NCI-H748 (cell line): ENCODE measurements around the gene EN1.

ENCODE experiments used
- DNase-seq: peaks from one replicate; lab custom pipeline; 2025; ENCODE audit not compliant: unreplicated experiment; lab: John Stamatoyannopoulos, UW

The EN1 gene

GRCh38 chr2:118846953-118847761 lies at the start of gene EN1:
EN1 (minus strand) TSS chr2:118847648; CDS start chr2:118847167, 481 bp downstream.
- peak; percentile 43 for DNase-seq

DNA sequence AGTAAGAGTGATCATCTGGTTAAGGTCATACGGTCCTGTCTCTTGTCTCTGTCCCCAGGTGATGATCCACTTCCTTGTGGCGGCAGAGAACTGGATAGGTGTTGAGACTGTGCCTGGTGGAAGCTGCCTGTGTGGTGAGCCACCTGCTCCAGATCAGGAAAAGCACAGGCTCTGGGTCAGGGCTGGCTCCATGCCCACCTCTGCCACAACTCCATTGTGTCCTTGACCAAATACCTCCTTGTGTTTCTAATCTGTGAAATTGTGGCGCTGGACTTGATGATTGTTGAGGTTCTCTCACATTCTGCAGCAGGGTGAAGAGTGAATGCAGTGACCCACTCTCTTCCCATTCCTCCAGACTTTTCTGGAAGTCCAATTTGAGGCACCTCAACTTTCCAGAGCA lies 45.7 kb upstream of the EN1 start:
- DNase-seq: no peak

GRCh38 chr2:118889995-118890394 lies 42.5 kb upstream of the EN1 start:
- no peak for DNase-seq

DNA sequence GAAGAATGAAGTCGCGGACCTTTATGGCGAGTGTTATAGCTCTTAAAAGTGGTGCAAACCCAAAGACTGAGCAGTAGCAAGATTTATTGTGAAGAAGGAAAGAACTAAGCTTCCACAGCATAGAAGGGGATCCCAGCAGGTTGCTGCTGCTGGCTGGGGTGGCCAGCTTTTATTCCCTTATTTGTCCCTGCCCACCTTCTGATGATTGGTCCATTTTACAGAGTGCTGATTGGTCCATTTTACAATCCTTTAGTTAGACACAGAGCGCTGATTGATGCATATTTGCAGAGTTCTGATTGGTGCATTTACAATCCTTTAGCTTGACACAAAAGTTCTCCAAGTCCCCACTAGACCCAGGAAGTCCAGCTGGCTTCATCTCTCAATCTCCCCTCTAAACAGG lies 36.3 kb upstream of the EN1 start:
- DNase-seq: no peak

- peak; percentile 50 for DNase-seq
Observed at GRCh38 chr2:118882693-118883336, 35.4 kb upstream of the EN1 start.

DNA sequence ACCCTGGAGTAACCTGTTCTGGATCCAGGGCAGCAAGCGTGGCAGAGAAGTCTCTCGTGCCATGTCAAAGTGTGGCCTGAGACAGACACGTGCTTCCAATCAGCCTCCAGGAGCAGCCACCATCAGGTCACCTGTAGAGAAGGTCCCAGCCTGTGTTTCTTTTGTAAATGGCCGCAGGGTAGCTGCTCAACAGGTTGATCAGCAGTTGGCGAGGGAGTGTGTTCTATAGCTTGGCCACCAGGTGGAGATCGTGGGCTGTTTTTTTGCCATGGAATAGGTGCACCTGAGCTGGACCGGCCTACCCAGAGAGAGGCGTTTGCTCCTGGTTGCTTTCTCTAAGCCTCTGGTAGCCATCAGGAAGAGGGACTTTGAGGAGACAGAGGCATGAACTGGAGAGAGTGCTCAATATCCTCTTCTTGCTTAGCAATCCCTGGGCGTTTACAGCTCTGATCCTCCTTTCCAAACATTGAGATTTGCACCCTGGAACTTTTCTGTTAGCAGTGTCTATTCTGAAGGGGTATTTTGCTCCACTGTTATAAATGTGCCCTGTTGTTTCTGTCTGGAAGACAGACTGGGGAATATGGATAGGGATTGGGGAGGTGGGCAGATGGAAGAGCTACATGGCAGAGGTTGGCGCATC lies 34.2 kb upstream of the EN1 start:
- DNase-seq: peak; percentile 52

DNA sequence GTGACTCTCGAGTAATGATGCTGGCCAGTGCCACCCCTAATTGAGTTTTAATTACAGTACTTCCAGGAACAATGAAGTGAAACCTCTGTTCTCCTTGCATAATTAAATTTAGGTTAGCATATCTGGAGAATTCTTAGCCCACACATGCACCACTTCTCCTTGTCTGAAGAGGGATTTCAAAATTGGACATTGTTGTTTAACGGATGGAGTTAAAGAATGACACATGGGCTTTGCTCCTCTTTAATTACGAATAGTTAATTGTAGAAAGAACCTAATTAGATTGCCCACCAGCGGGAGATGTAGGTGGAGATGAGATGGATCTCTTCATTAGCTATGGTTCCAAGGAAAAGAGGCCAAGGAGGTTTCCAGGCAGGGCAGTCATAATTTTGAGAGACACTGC lies 33.1 kb upstream of the EN1 start:
- no peak for DNase-seq

- DNase-seq: no peak
Observed at GRCh38 chr2:118878531-118879149, 31.2 kb upstream of the EN1 start.

- DNase-seq: no peak
Observed at GRCh38 chr2:118875318-118875717, 27.9 kb upstream of the EN1 start.

DNA sequence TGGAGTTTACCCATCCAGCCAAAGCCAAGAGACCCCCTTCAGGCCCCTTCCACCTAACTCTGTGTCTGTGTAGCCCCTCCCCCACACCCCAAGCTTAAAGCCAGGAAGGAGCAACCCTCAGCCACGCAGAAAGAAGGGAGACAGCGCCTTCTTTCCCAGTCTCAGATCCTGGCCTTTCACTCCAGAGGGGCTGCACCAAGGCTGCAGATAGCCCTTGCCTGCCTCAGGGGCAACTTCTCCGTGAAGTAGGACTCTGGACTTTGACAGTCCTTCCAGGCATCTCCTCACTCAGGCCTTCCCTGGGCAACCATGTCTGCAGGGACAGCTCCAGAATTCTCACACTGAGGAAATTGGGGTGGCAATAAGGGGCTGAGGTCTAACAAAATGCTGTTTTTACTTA lies 26.9 kb upstream of the EN1 start:
- DNase-seq: no peak

DNA sequence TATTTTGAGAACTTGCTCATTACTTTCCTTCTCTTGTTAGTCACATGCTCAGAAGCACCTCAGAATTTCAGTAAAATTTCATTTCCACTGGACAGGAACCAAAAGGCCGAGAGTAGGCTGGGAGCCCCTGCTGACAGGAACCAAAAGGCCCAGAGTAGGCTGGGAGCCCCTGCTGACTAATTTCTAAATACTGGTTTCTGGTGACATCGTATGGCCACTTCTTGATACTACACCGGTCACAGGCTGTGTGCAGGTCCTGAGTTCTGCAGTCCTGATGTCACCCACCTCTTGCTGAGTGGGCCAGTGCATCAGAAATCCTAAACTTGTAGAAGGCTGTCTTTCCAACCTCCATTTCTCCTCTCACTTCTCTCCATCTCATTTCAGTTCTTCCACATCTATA lies 17.7 kb upstream of the EN1 start:
- DNase-seq: peak; percentile 29

DNA sequence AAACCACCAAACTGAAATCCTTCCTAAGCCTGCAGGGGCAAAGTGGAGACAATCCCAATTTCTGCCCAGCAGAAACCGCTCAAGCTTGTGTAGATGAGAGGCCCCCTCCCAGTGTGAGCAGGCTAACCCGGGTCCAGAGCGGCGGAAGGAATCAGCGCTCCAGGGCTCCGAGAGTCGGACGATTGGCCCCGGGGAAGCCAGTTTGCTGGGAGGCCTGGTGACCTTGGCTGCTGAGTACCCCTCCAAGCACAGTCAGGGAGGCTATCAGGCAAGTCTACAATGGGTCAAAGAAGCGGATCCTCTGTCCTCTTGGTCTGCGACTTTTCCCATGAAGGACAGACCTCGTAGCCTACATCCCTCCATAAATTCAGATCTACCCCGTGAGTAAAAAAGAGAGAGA lies 16.8 kb upstream of the EN1 start:
- no peak for DNase-seq

DNA sequence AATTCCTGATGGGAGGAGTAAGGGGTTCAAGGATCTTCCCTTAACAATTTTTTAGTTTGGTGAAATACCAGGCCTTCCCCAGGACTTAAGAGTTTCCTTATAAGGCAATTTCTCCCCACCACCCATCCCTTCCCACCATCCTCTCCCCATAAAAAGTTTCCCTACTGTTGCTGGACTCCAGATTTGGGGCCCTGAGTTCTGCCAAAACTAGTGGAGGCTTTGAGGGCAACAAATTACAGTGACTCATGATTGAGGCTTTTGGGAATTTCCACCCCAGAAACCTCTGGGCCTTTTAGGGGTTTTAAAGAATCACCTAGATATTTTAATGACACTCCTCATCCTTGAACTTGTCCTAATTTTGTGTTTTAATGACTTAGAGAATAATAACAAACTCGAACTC lies 14.3 kb upstream of the EN1 start:
- DNase-seq: no peak

DNA sequence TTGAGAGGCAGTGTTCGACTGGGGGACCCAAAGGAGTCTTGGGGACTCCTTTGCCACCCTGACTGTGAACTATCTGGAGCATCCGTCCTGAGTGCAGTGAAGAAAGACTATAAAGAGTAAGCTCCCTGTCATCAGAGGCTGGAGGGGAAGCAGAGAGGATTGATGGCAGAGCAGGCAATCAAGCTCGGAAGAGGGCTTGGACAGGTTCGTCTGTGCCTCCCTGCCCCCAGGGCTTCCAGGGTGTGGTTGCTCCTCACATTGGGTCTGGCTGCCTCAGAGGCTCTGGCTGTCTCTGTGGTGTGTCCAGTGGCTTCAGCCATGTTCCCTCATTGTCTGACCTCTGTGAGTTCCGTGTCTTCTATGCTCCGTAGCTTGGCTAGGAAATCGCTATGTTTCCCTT lies 13.8 kb upstream of the EN1 start:
- no peak for DNase-seq

DNA sequence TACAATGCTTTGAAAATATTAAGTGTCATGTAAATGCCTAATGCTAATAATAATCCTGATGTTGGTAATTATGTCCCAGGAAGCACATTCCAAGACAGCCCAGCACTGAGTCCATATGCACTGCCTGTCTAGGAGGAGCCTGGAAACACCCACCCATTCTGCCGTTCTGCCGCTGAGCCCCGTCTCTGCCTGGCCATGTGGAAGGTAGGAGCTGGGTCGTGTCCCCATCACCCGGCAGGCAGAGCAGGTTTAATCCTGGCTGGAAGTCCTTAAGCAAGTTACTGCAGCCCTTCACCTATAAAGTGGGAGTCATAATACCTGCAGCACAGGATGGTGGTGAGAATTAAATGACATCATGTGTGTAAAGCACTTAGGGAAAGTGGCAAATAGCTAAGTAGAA lies 13.1 kb upstream of the EN1 start:
- DNase-seq: no peak

GRCh38 chr2:118859157-118859770 lies 11.8 kb upstream of the EN1 start:
- DNase-seq: no peak

DNA sequence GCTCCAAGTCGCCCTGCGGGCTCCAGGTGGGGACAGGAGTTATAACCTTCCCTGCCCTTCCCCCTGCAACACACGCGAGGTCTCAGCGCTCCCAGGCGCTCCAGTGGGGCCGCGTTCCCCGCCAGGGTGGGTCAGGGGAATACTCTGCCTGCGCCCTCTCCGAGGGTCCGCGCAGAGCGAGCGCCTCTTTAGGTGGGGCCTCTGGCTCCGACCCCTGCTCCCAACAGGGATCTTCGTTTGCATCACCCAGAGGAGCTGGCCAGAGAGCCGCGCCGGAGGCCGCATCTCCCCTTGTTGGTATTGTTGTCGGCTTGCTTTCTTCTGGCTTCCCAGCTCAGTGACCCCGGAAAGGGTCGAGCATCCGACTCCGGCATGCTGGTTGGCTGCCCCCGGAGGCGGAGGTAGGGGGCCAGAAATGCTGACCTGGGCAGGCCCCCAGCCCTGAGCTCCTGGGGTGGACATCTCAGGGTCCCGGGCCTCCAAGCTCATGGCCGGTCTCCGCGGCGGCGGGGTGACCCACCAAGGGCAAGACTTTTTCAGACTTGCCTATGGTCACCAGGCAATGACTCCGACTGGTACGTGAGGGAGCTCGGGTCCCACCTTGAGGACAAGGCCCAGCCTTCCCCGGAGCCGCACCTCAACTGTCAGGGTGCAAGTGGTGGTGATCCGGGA lies 11.2 kb upstream of the EN1 start:
- no peak for DNase-seq

- no peak for DNase-seq
Observed at GRCh38 chr2:118857677-118858484, 10.4 kb upstream of the EN1 start.

GRCh38 chr2:118856978-118857676 lies 9.7 kb upstream of the EN1 start:
- no peak for DNase-seq
